T-cell (primary cell): ENCODE results near the gene RBPJ. TPM values are rescaled to one million over a fixed set of nuclear protein-coding genes. Genes with fewer than 3 reads are reported as not detected.

Experiments
- ATAC-seq, 4 experiments: fragments of 200-7000 bp in 3 of 4; fragments of 150-1000 bp in 1 of 4; cut with Tn5 transposase; replicated peaks in 1 of 4; 1 replicate in 3 of 4; 2 replicates in 1 of 4; pipeline ENCODE4 v1.10.0; 2021; ENCODE audit warnings: moderate library complexity in 3 of 4, mild to moderate bottlenecking in 2 of 4, moderate number of reproducible peaks in 1 of 4
- CTCF ChIA-PET, 2 donors: fragments of 300-600 bp; sonication (Branson Sonifier 250); formaldehyde crosslinking; loops; one replicate each; lab custom pipeline; 2022; ENCODE audit warnings: antibody characterized with exemption in 2 of 2; lab: Charles Lee
- POLR2A ChIA-PET, 2 donors: fragments of 300-600 bp; sonication (Branson Sonifier 250); formaldehyde crosslinking; loops; one replicate each; lab custom pipeline; 2022; ENCODE audit warnings: antibody characterized with exemption in 2 of 2; lab: Charles Lee
- DNase-seq, 35 experiments: peaks; one replicate each; pipeline versions ENCODE4 v3.0.0 to v3.0.0-alpha.2; 2013 to 2023
- H3K27ac ChIP-seq: one replicate; pipeline ENCODE4 v1.5.1; 2013; ENCODE audit warnings: low read length
- H3K27me3 ChIP-seq, 2 experiments: replicated peaks in 1 of 2; 1 replicate in 1 of 2; 2 replicates in 1 of 2; pipeline versions ENCODE4 v1.6.1 to v1.7.0; 2013; ENCODE audit warnings: low read length in 1 of 2, mixed read lengths in 1 of 2; ENCODE audit not compliant: control insufficient read depth in 2 of 2, insufficient read depth in 2 of 2; ENCODE audit errors: extremely low read depth in 1 of 2
- H3K36me3 ChIP-seq, 2 donors: 1 replicate in 1 of 2; 2 replicates in 1 of 2; pipeline versions ENCODE4 v1.6.1 to v1.7.0; 2013; ENCODE audit warnings: low read length in 1 of 2; ENCODE audit not compliant: control insufficient read depth in 2 of 2, insufficient read depth in 1 of 2; ENCODE audit errors: extremely low read depth in 1 of 2
- H3K4me1 ChIP-seq, 2 experiments: 1 replicate in 1 of 2; 2 replicates in 1 of 2; pipeline versions ENCODE4 v1.6.1 to v1.7.0; 2013; ENCODE audit warnings: low read length in 2 of 2, mixed read lengths in 1 of 2; ENCODE audit not compliant: insufficient read depth in 2 of 2, control insufficient read depth in 1 of 2; ENCODE audit errors: extremely low read depth in 1 of 2
- H3K4me3 ChIP-seq, 2 donors: 1 replicate in 1 of 2; 2 replicates in 1 of 2; pipeline versions ENCODE4 v1.5.1 to v1.7.0; 2013; ENCODE audit warnings: mild to moderate bottlenecking in 2 of 2, low read length in 1 of 2, moderate library complexity in 1 of 2; ENCODE audit not compliant: control insufficient read depth in 1 of 2; ENCODE audit errors: extremely low read depth in 1 of 2
- H3K9me3 ChIP-seq: 2 replicates; pipeline ENCODE4 v1.7.0; 2013
- H3K27ac Mint-ChIP-seq, 2 donors: one replicate each; pipeline ENCODE4 v1.8.0; 2020 to 2021; ENCODE audit warnings: mild to moderate bottlenecking in 2 of 2, mixed read lengths in 2 of 2
- H3K27me3 Mint-ChIP-seq, 2 donors: one replicate each; pipeline ENCODE4 v1.8.0; 2021 to 2022; ENCODE audit warnings: mixed read lengths in 2 of 2
- H3K36me3 Mint-ChIP-seq: one replicate; pipeline ENCODE4 v1.8.0; 2021; ENCODE audit warnings: mixed read lengths
- H3K4me1 Mint-ChIP-seq, 3 donors: one replicate each; pipeline ENCODE4 v1.8.0; 2020 to 2022; ENCODE audit warnings: mixed read lengths in 3 of 3, mild to moderate bottlenecking in 1 of 3
- H3K4me3 Mint-ChIP-seq, 3 donors: one replicate each; pipeline ENCODE4 v1.8.0; 2020 to 2022; ENCODE audit warnings: mild to moderate bottlenecking in 3 of 3, mixed read lengths in 3 of 3, moderate library complexity in 3 of 3
- H3K9me3 Mint-ChIP-seq, 3 donors: one replicate each; pipeline ENCODE4 v1.8.0; 2020 to 2022; ENCODE audit warnings: mixed read lengths in 3 of 3
- WGBS: methylation state at CpG from one replicate; pipeline ENCODE4 v1.1.5; 2013; ENCODE audit warnings: missing lambda C conversion rate; ENCODE audit not compliant: insufficient coverage; 5-methylcytosine and 5-hydroxymethylcytosine counted together
- total RNA-seq, 35 experiments: library from RNA in 6 of 35; stranded (reverse) in 6 of 35; fragments of 120-200 nt in 1 of 35; gene quantifications; one replicate each; pipeline versions ENCODE4 v1.2.1 to v1.2.4 and lab custom pipeline; 2013 to 2026

Gene RBPJ
- total RNA-seq, 5 donors from 2014 or later (not counting 1 experiment from before 2014, with no cell fraction given): 55.6 to 81.1 (median 60.5) TPM

DNA sequence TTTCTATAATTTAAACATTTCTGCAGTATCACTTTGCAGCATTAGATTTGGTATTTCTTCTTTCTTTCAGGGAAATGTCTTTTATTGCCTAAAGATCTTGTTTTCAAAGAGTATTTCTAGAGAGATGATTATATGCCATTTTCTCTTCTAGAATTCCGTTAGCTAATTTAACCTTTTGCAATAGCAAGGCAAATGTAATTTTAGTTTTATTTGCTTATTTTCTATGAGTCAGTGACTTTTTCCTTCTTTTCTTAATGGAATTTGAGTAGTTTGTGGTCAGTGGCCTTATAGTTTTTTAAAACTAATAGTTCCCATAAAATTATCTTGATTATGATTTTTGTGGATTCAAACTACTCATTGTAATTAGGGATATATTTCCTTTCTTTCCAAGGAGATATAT lies 97.3 kb downstream of the RBPJ start:
- Mint-ChIP-seq H3K27ac (no peak overlapping the region), H3K4me3 (no peak overlapping the region), H3K9me3 (no peaks in the 10 kb centered on the region), H3K36me3 (peaks cover 48% of the 10 kb centered on the region), H3K27me3 (no peaks in the 10 kb centered on the region), H3K4me1 (peaks cover 0 to 17% (median 0%) of the 10 kb centered on the region in 3 donors)
- Histone ChIP-seq H3K4me1 (no peaks in the 10 kb centered on the region), H3K27ac (no peak overlapping the region), H3K36me3 (peaks cover 5 to 14% of the 10 kb centered on the region in 2 donors), H3K4me3 (no peak overlapping the region), H3K9me3 (no peaks in the 10 kb centered on the region), H3K27me3 (no peaks in the 10 kb centered on the region)
- POLR2A ChIA-PET: no interaction called here
- ATAC-seq (no peak), DNase-seq (no peak)
- no CpG with 5 or more reads among the region's 1 CpG for WGBS
- CTCF ChIA-PET: no interaction called here

DNA sequence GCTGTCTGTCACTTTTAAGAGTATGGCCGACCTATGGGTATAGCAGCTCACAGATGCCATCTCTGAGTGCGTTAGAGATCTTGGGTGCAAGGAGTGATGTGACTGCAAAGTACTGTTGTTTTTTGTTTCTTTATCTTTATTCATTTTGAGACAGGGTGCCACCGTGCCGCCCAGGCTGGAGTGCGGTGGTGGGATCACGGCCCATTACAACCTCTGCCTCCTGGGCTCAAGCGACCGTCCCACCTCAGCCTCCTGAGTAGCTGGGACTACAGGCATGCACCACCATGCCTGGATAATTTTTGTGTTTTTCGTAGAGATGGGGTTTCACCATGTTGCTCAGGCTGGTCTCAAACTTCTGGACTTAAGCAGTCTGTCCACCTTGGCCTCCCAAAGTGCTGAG lies 98.0 kb downstream of the RBPJ start:
- Histone ChIP-seq H3K27me3 (no peaks in the 10 kb centered on the region), H3K36me3 (peaks cover 5 to 15% of the 10 kb centered on the region in 2 donors), H3K9me3 (no peaks in the 10 kb centered on the region), H3K4me1 (no peaks in the 10 kb centered on the region), H3K27ac (no peak overlapping the region), H3K4me3 (no peak overlapping the region)
- DNase-seq (no peak), ATAC-seq (no peak)
- Mint-ChIP-seq H3K4me3 (no peak overlapping the region), H3K4me1 (peaks cover 0 to 13% (median 0%) of the 10 kb centered on the region in 3 donors), H3K9me3 (no peaks in the 10 kb centered on the region), H3K27ac (no peak overlapping the region), H3K27me3 (no peaks in the 10 kb centered on the region), H3K36me3 (peaks cover 49% of the 10 kb centered on the region)
- CTCF ChIA-PET: interaction anchor here in 1 of 2 donors (1.0 kb wide), 1 partner anchor 10 kb away, joined by 4 read pairs; no protein-coding TSS in a partner anchor
- POLR2A ChIA-PET: no interaction called here
- 98% methylated on average over 6 of the region's 9 CpGs for WGBS

DNA sequence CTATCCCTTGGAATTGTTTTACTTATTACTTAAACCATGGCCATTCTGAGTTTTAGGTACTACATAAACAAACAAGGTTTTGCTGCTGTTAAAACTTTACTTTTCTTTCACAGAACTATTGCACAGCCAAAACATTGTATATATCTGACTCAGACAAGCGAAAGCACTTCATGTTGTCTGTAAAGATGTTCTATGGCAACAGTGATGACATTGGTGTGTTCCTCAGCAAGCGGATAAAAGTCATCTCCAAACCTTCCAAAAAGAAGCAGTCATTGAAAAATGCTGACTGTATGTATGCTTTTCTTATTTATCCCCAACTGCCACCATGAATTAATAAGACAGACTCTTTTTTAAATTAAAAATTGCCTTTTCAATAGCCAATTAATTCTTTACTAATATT lies 99.6 kb downstream of the RBPJ start:
- no CpG with 5 or more reads among the region's 2 CpGs for WGBS
- Histone ChIP-seq H3K4me3 (no peak overlapping the region), H3K27me3 (no peaks in the 10 kb centered on the region), H3K4me1 (no peaks in the 10 kb centered on the region), H3K9me3 (no peaks in the 10 kb centered on the region), H3K36me3 (peaks cover 11 to 21% of the 10 kb centered on the region in 2 donors), H3K27ac (no peak overlapping the region)
- DNase-seq (no peak), ATAC-seq (no peak)
- ChIA-PET POLR2A (no interaction called here), CTCF (interaction anchor here in 1 of 2 donors (1.0 kb wide), 1 partner anchor 10 kb away, joined by 3 read pairs; no protein-coding TSS in a partner anchor)
- Mint-ChIP-seq H3K36me3 (peaks cover 54% of the 10 kb centered on the region), H3K4me1 (peaks cover 0 to 13% (median 0%) of the 10 kb centered on the region in 3 donors), H3K27ac (no peak overlapping the region), H3K4me3 (no peak overlapping the region), H3K9me3 (no peaks in the 10 kb centered on the region), H3K27me3 (no peaks in the 10 kb centered on the region)

GRCh38 chr4:26420913-26421312 lies 100.1 kb downstream of the RBPJ start:
- peaks cover 0 to 13% (median 0%) of the 10 kb centered on the region in 3 donors for H3K4me1 Mint-ChIP-seq
- H3K4me1 ChIP-seq: no peaks in the 10 kb centered on the region
- peaks cover 12 to 22% of the 10 kb centered on the region in 2 donors for H3K36me3 ChIP-seq
- H3K27me3 Mint-ChIP-seq: no peaks in the 10 kb centered on the region
- H3K27ac Mint-ChIP-seq: no peak overlapping the region
- no peak for ATAC-seq
- H3K9me3 ChIP-seq: no peaks in the 10 kb centered on the region
- H3K4me3 ChIP-seq: no peak overlapping the region
- H3K4me3 Mint-ChIP-seq: no peak overlapping the region
- CTCF ChIA-PET: no interaction called here
- H3K9me3 Mint-ChIP-seq: no peaks in the 10 kb centered on the region
- no peaks in the 10 kb centered on the region for H3K27me3 ChIP-seq
- peaks cover 53% of the 10 kb centered on the region for H3K36me3 Mint-ChIP-seq
- POLR2A ChIA-PET: no interaction called here
- no peak overlapping the region for H3K27ac ChIP-seq
- DNase-seq: no peak
- no CpG with 5 or more reads among the region's 1 CpG for WGBS

- DNase-seq: no peak
- Histone ChIP-seq H3K4me1 (peaks cover 0 to 2% of the 10 kb centered on the region in 2 experiments), H3K36me3 (peaks cover 12 to 22% of the 10 kb centered on the region in 2 donors), H3K27me3 (no peaks in the 10 kb centered on the region), H3K9me3 (no peaks in the 10 kb centered on the region), H3K27ac (no peak overlapping the region), H3K4me3 (no peak overlapping the region)
- Mint-ChIP-seq H3K36me3 (peaks cover 68% of the 10 kb centered on the region), H3K4me3 (no peak overlapping the region), H3K27me3 (no peaks in the 10 kb centered on the region), H3K27ac (no peak overlapping the region), H3K4me1 (peaks cover 3 to 15% (median 7%) of the 10 kb centered on the region in 3 donors), H3K9me3 (no peaks in the 10 kb centered on the region)
- ChIA-PET POLR2A (no interaction called here), CTCF (interaction anchor here in 1 of 2 donors (0.5 kb wide), 1 partner anchor 50 kb away, joined by 5 read pairs; no protein-coding TSS in a partner anchor)
- no peak for ATAC-seq
- WGBS: no CpG with 5 or more reads among the region's 2 CpGs
Measured at GRCh38 chr4:26424153-26424552, 103.3 kb downstream of the RBPJ start.

DNA sequence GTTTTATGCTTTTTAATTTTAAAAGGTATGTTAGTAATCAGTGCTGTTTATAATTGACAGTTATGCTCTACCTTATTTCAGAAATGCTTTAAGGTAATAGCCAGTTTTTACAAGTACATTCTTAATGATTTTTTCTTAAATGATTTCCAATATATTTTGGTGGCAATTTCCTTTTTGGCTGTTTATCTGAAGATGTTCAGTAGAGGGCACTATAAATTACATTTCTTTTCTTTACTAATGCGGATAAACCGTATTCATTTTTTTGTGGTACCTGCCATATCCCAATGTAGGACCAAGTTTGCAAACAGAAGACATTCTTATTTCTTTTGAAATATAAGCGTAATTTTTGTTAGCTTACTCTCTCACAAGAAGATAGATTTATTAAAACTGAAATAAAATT lies 104.0 kb downstream of the RBPJ start:
- Mint-ChIP-seq H3K27ac (no peak overlapping the region), H3K4me1 (peaks cover 3 to 15% (median 7%) of the 10 kb centered on the region in 3 donors), H3K9me3 (no peaks in the 10 kb centered on the region), H3K4me3 (no peak overlapping the region), H3K27me3 (no peaks in the 10 kb centered on the region), H3K36me3 (peaks cover 74% of the 10 kb centered on the region)
- no CpG with 5 or more reads among the region's 3 CpGs for WGBS
- Histone ChIP-seq H3K4me1 (peaks cover 0 to 2% of the 10 kb centered on the region in 2 experiments), H3K9me3 (no peaks in the 10 kb centered on the region), H3K4me3 (no peak overlapping the region), H3K27ac (no peak overlapping the region), H3K27me3 (no peaks in the 10 kb centered on the region), H3K36me3 (peaks cover 12 to 27% of the 10 kb centered on the region in 2 donors)
- DNase-seq: no peak
- ChIA-PET CTCF (no interaction called here), POLR2A (no interaction called here)
- no peak for ATAC-seq
